Rectal smooth muscle tissue (tissue), 1 donor: ENCODE data around the gene DGCR8.

Source experiments
- H3K27ac ChIP-seq: one replicate; pipeline ENCODE4 v1.7.0; 2013; ENCODE audit warnings: low read depth, low read length, inconsistent platforms
- H3K27me3 ChIP-seq: one replicate; pipeline ENCODE4 v1.7.0; 2013; ENCODE audit warnings: low read length; ENCODE audit not compliant: control insufficient read depth, insufficient read depth
- H3K36me3 ChIP-seq: one replicate; pipeline ENCODE4 v1.7.0; 2013; ENCODE audit warnings: low read length; ENCODE audit not compliant: control insufficient read depth, insufficient read depth
- H3K4me1 ChIP-seq: one replicate; pipeline ENCODE4 v1.7.0; 2013; ENCODE audit warnings: low read length; ENCODE audit not compliant: control insufficient read depth, insufficient read depth
- H3K4me3 ChIP-seq: one replicate; pipeline ENCODE4 v1.7.0; 2013; ENCODE audit warnings: low read length
- H3K9ac ChIP-seq: one replicate; pipeline ENCODE4 v1.7.0; 2013; ENCODE audit warnings: low read length

Gene DGCR8

DNA sequence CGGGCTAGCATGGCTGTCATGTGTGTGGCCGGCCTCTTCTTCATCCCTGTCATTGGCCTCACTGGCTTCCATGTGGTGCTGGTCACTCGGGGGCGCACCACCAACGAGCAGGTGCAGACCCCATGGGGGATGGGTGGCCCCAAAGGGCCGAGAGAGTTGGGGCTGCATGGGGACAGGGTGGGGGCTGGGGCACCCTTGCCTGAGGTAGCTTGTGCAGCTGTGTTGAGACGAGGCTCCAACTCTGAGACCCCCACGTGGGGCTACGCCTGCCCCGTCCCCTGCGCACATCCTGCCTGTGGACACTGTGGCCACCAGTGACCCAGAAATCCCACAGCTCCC is 60.0 kb downstream of the DGCR8 start:
- no peak overlapping the region for H3K9ac ChIP-seq
- no peaks in the 10 kb centered on the region for H3K27me3 ChIP-seq
- H3K4me3 ChIP-seq, result no peak overlapping the region
- H3K36me3 ChIP-seq, result peaks cover 8% of the 10 kb centered on the region
- peaks cover 10% of the 10 kb centered on the region for H3K4me1 ChIP-seq
- H3K27ac ChIP-seq, result no peak overlapping the region

- Histone ChIP-seq H3K36me3 (peaks cover 8% of the 10 kb centered on the region), H3K4me1 (peaks cover 10% of the 10 kb centered on the region), H3K27me3 (no peaks in the 10 kb centered on the region), H3K4me3 (no peak overlapping the region), H3K27ac (no peak overlapping the region), H3K9ac (no peak overlapping the region)
Measured at GRCh38 chr22:20140521-20140964, 60.5 kb downstream of the DGCR8 start.

GRCh38 chr22:20141186-20142077 is 61.4 kb downstream of the DGCR8 start:
- Histone ChIP-seq H3K36me3 (peaks cover 8% of the 10 kb centered on the region), H3K9ac (no peak overlapping the region), H3K4me3 (no peak overlapping the region)

DNA sequence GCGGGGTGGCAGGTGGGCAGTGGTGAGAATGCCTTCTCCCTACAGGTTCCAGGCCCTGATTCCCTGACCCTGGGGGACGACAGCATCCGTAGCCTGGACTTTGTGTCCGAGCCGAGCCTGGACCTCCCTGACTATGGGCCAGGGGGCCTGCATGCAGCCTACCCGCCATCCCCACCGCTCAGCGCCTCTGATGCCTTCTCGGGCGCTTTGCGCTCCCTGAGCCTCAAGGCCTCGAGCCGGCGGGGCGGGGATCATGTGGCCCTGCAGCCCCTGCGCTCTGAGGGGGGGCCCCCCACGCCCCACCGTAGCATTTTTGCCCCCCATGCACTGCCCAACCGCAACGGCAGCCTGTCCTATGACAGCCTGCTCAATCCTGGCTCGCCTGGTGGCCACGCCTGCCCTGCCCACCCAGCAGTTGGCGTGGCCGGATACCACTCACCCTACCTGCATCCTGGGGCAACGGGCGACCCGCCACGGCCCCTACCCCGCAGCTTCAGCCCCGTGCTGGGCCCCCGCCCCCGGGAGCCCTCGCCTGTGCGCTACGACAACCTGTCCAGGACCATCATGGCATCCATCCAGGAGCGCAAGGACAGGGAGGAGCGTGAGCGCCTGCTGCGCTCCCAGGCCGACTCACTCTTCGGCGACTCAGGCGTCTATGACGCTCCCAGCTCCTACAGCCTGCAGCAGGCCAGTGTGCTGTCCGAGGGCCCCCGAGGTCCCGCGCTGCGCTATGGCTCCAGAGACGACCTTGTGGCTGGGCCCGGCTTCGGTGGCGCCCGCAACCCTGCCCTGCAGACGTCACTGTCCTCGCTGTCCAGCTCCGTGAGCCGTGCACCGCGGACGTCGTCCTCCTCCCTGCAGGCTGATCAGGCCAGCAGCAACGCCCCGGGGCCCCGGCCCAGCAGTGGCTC is 62.9 kb downstream of the DGCR8 start:
- Histone ChIP-seq H3K4me3 (no peak overlapping the region), H3K36me3 (peaks cover 8% of the 10 kb centered on the region), H3K4me1 (no peaks in the 10 kb centered on the region), H3K9ac (no peak overlapping the region), H3K27me3 (no peaks in the 10 kb centered on the region), H3K27ac (no peak overlapping the region)

More at GRCh38 chr22:20141186-20142077, 61.4 kb downstream of the DGCR8 start:
- Histone ChIP-seq H3K4me1 (peaks cover 10% of the 10 kb centered on the region), H3K27me3 (no peaks in the 10 kb centered on the region), H3K27ac (no peak overlapping the region)

GRCh38 chr22:20143883-20144665 is 64.0 kb downstream of the DGCR8 start:
- Histone ChIP-seq H3K27me3 (no peaks in the 10 kb centered on the region), H3K4me3 (no peak overlapping the region), H3K36me3 (peaks cover 8% of the 10 kb centered on the region), H3K27ac (no peak overlapping the region), H3K9ac (no peak overlapping the region), H3K4me1 (no peaks in the 10 kb centered on the region)

- no peak overlapping the region for H3K27ac ChIP-seq
- peaks cover 4% of the 10 kb centered on the region for H3K36me3 ChIP-seq
Measured at GRCh38 chr22:20145206-20145831, 65.3 kb downstream of the DGCR8 start.

GRCh38 chr22:20145832-20146223 is 65.8 kb downstream of the DGCR8 start:
- Histone ChIP-seq H3K9ac (no peak overlapping the region), H3K27me3 (no peaks in the 10 kb centered on the region), H3K4me1 (no peaks in the 10 kb centered on the region), H3K36me3 (peaks cover 4% of the 10 kb centered on the region), H3K27ac (no peak overlapping the region), H3K4me3 (no peak overlapping the region)

More at GRCh38 chr22:20145206-20145831, 65.3 kb downstream of the DGCR8 start:
- Histone ChIP-seq H3K27me3 (no peaks in the 10 kb centered on the region), H3K4me1 (no peaks in the 10 kb centered on the region), H3K4me3 (no peak overlapping the region), H3K9ac (no peak overlapping the region)

DNA sequence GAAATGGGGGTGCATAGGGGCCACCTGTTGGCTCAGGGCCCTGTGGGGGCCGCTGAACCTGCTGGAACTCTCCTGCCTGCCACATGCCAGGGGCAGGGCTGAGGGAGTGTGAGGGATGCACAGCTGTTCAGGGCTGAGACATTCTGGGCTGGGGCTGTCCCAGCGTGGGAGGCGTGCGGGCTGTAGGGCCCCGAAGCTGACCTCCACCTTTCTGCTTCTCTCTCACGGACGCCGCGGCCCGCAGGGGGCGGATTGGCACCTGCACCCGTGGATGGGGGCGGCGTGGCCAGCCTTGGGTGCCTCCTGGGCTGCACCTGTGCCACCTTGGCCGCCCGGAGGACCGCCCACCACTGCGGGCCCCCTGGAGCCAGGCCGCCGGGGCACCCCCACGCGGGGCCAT is 66.7 kb downstream of the DGCR8 start:
- no peak overlapping the region for H3K9ac ChIP-seq
- H3K36me3 ChIP-seq, result peaks cover 4% of the 10 kb centered on the region
- no peaks in the 10 kb centered on the region for H3K27me3 ChIP-seq
- H3K27ac ChIP-seq, result no peak overlapping the region
- H3K4me1 ChIP-seq, result no peaks in the 10 kb centered on the region
- H3K4me3 ChIP-seq, result no peak overlapping the region

DNA sequence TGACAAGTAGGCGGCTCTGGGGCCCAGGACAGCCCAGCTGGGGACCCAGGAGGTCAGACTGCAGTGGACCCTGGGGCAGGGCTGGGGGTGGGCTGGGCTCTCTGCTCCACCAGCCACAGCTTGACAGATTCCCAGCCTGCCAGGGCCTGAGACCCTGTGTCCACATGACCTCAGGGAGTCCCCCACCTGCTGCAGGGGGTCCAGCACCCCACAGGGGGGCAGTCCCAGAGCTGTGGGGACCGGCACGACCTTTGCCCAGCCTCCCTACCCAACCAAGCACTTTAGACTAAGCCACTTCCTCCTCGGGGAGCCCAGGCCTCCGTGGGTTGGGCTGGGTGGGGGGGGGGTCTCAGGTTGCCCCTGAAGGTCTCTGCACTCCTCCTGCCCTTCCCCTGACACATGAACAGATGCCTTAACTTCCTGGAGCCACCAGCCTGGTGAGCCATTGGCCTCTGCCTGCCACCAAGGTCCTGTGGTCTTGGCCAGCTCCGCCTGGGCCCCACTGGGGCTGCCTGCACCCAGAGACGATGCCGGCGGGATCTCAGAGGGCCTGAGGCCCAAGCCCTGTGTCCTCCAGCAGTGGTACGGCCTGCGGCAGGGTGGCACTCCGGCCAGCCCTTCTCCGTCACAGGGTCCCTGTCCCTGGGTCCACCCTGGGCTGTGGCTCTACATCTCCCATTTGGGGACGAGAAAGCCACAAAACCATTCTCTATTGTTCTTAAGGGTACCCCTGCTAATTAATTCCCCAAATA is 67.4 kb downstream of the DGCR8 start:
- no peak overlapping the region for H3K9ac ChIP-seq
- H3K4me1 ChIP-seq, result no peaks in the 10 kb centered on the region
- H3K4me3 ChIP-seq, result no peak overlapping the region
- no peak overlapping the region for H3K27ac ChIP-seq
- H3K27me3 ChIP-seq, result no peaks in the 10 kb centered on the region
- peaks cover 2% of the 10 kb centered on the region for H3K36me3 ChIP-seq

DNA sequence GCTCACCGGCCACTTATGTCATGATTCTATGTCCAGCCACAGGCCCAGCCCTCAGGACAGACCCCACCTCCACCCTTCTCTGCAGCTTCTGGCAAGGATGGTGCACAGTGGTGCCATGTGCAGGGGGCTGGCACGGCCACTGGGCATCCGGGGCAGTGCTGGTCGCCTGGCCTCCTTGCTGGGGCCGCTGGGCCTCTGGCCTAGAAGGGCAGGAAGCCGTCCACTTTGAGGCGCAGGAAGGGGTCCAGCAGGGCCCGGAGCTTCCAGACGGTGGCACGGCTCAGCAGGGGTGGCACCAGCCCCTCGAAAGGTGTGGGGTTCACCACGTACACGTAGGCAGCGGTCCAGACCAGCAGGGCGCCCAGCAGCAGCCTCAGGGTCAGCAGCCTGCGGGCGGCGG is 68.4 kb downstream of the DGCR8 start:
- Histone ChIP-seq H3K4me1 (no peaks in the 10 kb centered on the region), H3K4me3 (no peak overlapping the region), H3K27ac (no peak overlapping the region), H3K27me3 (no peaks in the 10 kb centered on the region), H3K36me3 (peaks cover 2% of the 10 kb centered on the region), H3K9ac (no peak overlapping the region)
